ENCODE measurements around the gene C10orf62.
"Not testable (repeated sequence)": the region's sequence is repeated elsewhere in the genome, so short reads cannot be mapped to it uniquely, and the experiment has no call there.

C10orf62 gene

DNA sequence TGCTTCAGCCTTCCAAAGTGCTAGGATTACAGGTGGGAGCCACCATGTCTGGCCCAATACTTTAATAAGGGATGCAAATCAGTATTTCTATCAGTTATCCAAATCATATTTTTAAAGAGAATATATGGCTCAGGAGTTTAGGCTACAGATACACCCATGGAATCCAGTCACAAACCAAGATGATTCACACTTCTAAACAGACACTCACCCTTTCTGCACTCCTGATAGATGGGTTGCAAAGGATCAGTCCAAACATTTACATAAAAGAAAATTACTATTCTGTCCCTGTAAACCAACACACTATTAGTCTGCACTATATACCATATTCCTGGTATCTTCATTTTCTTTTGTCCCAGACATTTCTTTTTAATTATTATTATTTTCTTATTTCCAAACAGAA, 41.6 kb downstream of the C10orf62 start:
- DNase-seq (ENCODE audit: low read depth), result no peak

- peak; percentile 83 for DNase-seq (ENCODE audit: low read depth)
These were observed 43.7 kb downstream of the C10orf62 start, which contains the start of gene MORN4 for GRCh38 chr10:97632949-97633884. TSS of gene MORN4 (minus strand) at chr10:97633500. CDS start at chr10:97619653, 13,847 bp downstream.

- no peak for DNase-seq (ENCODE audit: low read depth)
These were observed 44.4 kb downstream of the C10orf62 start for GRCh38 chr10:97633921-97634320.

DNA sequence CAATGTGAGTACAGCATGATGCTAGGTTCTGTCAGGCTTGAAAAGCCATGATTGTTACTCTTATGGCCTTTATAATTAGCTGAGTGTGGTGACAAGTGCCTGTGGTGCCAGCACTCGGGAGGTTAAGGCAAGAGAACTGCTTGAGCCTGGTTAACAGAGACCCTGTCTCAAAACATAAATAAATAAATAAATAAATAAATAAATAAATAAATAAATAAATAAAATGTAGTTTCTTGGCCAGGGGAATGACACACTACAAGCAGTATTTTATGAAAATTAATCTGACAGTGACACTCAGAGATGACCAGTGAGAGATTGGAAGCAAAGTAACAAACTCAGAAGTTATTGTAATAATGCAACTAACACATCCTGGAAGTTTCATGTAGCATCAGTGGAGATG, 46.1 kb downstream of the C10orf62 start:
- DNase-seq (ENCODE audit: low read depth), result no peak

- not testable (repeated sequence) for DNase-seq (ENCODE audit: low read depth)
These were observed 49.6 kb downstream of the C10orf62 start for GRCh38 chr10:97639090-97639489.

GRCh38 chr10:97640174-97640867, 50.8 kb downstream of the C10orf62 start, which contains the start of gene PI4K2A:
TSS of gene PI4K2A (plus strand) at chr10:97640671. CDS start at chr10:97640743, 72 bp downstream.
- DNase-seq (ENCODE audit: low read depth), result peak; percentile 97
